Erythroblast (primary cell): Measurements from ENCODE around the gene ABHD14A.

Experiments used
- GATA1 ChIP-seq: IDR thresholded peaks from 2 replicates; pipeline ENCODE4 v1.6.1; 2011; ENCODE audit warnings: low read depth, mild to moderate bottlenecking, control low read depth, low read length, moderate library complexity
- POLR2A ChIP-seq: IDR thresholded peaks from 2 replicates; pipeline ENCODE4 v1.6.1; 2011; ENCODE audit warnings: mild to moderate bottlenecking, low read length

DNA sequence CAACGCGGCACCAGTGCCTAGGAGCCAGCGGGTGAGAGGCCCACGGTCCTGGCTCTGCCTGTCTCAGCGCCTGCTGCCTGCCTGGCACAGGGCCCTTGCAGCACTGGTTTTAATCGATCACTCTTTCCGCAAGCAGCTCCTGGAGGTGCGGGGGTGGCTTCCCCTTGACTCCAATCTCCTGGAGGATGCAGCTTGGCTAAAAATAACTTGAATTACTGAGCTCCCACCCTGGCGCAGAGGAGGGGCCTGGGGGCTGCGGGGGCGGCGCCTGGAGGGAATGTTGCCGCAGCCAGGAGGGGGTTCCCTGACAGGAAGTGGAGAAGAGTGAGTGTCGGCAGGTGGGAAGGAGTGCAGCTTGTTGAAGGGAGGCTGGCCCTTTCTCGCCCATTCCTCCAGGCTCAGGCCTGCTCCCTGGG, 30.7 kb downstream of the ABHD14A start:
- TF ChIP-seq POLR2A (no peak), GATA1 (no peak)
